ENCODE measurements around the gene COL6A2. TPM values are rescaled to one million over a fixed set of nuclear protein-coding genes. Genes with fewer than 3 reads are reported as not detected.

COL6A2 gene
- total and polyA plus RNA-seq, 2 donors (not counting 1 experiment from before 2014, with no cell fraction given), result 1.2 to 2.1 TPM

- Mint-ChIP-seq H3K9me3 (ENCODE audit: insufficient read depth) (peaks cover 13% of the 10 kb centered on the region), H3K4me1 (peaks cover 3% of the 10 kb centered on the region), H3K27me3 (peaks cover 50% of the 10 kb centered on the region), H3K27ac (no peak overlapping the region), H3K4me3 (no peak overlapping the region)
- ChIA-PET POLR2A (no interaction called here), CTCF (no interaction called here)
- Histone ChIP-seq H3K9ac (ENCODE audit: low read length) (no peak overlapping the region), H3K27ac (ENCODE audit: low read length in 2 of 2) (no peak overlapping the region), H3K4me3 (ENCODE audit: control extremely low read depth in 1 of 5, extremely low read depth in 1 of 5, insufficient read depth in 1 of 5, low read depth in 2 of 5, low read length in 4 of 5) (no peak overlapping the region), H3K79me2 (ENCODE audit: control insufficient read depth, insufficient read depth, low read length) (no peaks in the 10 kb centered on the region), H3K9me3 (ENCODE audit: control extremely low read depth in 1 of 3, control insufficient read depth in 2 of 3, insufficient read depth in 1 of 3, low read length in 2 of 3) (peaks cover 0 to 62% (median 9%) of the 10 kb centered on the region in 3 donors), H3K4me2 (replicated peaks; ENCODE audit: low read depth, low read length, poor library complexity, severe bottlenecking) (no peak overlapping the region), H3K36me3 (replicated peaks in 1 of 2; ENCODE audit: control extremely low read depth in 1 of 2, control insufficient read depth in 1 of 2, extremely low read depth in 1 of 2, insufficient read depth in 2 of 2, low read length in 1 of 2) (no peaks in the 10 kb centered on the region), H3K27me3 (replicated peaks in 1 of 4; ENCODE audit: control extremely low read depth in 1 of 4, control insufficient read depth in 3 of 4, insufficient read depth in 4 of 4, low read length in 3 of 4) (peaks cover 0 to 47% (median 8%) of the 10 kb centered on the region in 4 experiments), H4K20me1 (ENCODE audit: control insufficient read depth, insufficient read depth, low read length, poor library complexity, severe bottlenecking) (no peaks in the 10 kb centered on the region), H2AFZ (ENCODE audit: insufficient read depth, low read depth, low read length, poor library complexity, severe bottlenecking) (no peak overlapping the region), H3K4me1 (ENCODE audit: control insufficient read depth in 2 of 2, insufficient read depth in 2 of 2, low read length in 2 of 2) (peaks cover 5 to 8% of the 10 kb centered on the region in 2 donors)
- intact Hi-C loops (cut with micrococcal nuclease), result no loop called here
- DNase-seq (no peak), ATAC-seq (ENCODE audit: low read depth) (no peak)
- TF ChIP-seq EZH2 (IDR thresholded peaks at IDR 0.05; ENCODE audit: borderline replicate concordance, insufficient read depth, low read depth, low read length, poor library complexity, severe bottlenecking) (no peak), CTCF (IDR thresholded peaks at IDR 0.05) (no peak)
- WGBS (ENCODE audit: insufficient coverage), result 34% methylated on average over 7 of the region's 11 CpGs
These were observed 37.3 kb upstream of the COL6A2 start for GRCh38 chr21:46060596-46061061.

- ATAC-seq (ENCODE audit: low read depth), result no peak
- 77% methylated on average over 4 of the region's 6 CpGs for WGBS (ENCODE audit: insufficient coverage)
- Histone ChIP-seq H3K4me3 (ENCODE audit: control extremely low read depth in 1 of 5, extremely low read depth in 1 of 5, insufficient read depth in 1 of 5, low read depth in 2 of 5, low read length in 4 of 5) (no peak overlapping the region), H3K79me2 (ENCODE audit: control insufficient read depth, insufficient read depth, low read length) (no peaks in the 10 kb centered on the region), H3K9me3 (ENCODE audit: control extremely low read depth in 1 of 3, control insufficient read depth in 2 of 3, insufficient read depth in 1 of 3, low read length in 2 of 3) (peaks cover 0 to 62% (median 9%) of the 10 kb centered on the region in 3 donors), H4K20me1 (ENCODE audit: control insufficient read depth, insufficient read depth, low read length, poor library complexity, severe bottlenecking) (no peaks in the 10 kb centered on the region), H3K27ac (ENCODE audit: low read length in 2 of 2) (no peak overlapping the region), H3K27me3 (replicated peaks in 1 of 4; ENCODE audit: control extremely low read depth in 1 of 4, control insufficient read depth in 3 of 4, insufficient read depth in 4 of 4, low read length in 3 of 4) (peaks cover 0 to 51% (median 8%) of the 10 kb centered on the region in 4 experiments), H3K36me3 (replicated peaks in 1 of 2; ENCODE audit: control extremely low read depth in 1 of 2, control insufficient read depth in 1 of 2, extremely low read depth in 1 of 2, insufficient read depth in 2 of 2, low read length in 1 of 2) (no peaks in the 10 kb centered on the region), H3K4me2 (replicated peaks; ENCODE audit: low read depth, low read length, poor library complexity, severe bottlenecking) (no peak overlapping the region), H3K9ac (ENCODE audit: low read length) (no peak overlapping the region), H3K4me1 (ENCODE audit: control insufficient read depth in 2 of 2, insufficient read depth in 2 of 2, low read length in 2 of 2) (peaks cover 5 to 8% of the 10 kb centered on the region in 2 donors), H2AFZ (ENCODE audit: insufficient read depth, low read depth, low read length, poor library complexity, severe bottlenecking) (no peak overlapping the region)
- ChIA-PET CTCF (no interaction called here), POLR2A (no interaction called here)
- no peak overlapping the region for H3K4me3 Mint-ChIP-seq
- H3K27ac Mint-ChIP-seq, result no peak overlapping the region
- intact Hi-C loops (cut with micrococcal nuclease), result no loop called here
- peaks cover 52% of the 10 kb centered on the region for H3K27me3 Mint-ChIP-seq
- TF ChIP-seq CTCF (IDR thresholded peaks at IDR 0.05) (no peak), EZH2 (IDR thresholded peaks at IDR 0.05; ENCODE audit: borderline replicate concordance, insufficient read depth, low read depth, low read length, poor library complexity, severe bottlenecking) (no peak)
- H3K4me1 Mint-ChIP-seq, result peaks cover 3% of the 10 kb centered on the region
- peaks cover 13% of the 10 kb centered on the region for H3K9me3 Mint-ChIP-seq (ENCODE audit: insufficient read depth)
- no peak for DNase-seq
These were observed 36.8 kb upstream of the COL6A2 start for GRCh38 chr21:46061063-46061462.

All from B cell (primary cell).